HG02571 (cell line): ENCODE data around the gene SH3BP1.
"Not testable (repeated sequence)": the region's sequence is repeated elsewhere in the genome, so short reads cannot be mapped to it uniquely, and the experiment has no call there.

Experiments
- ATAC-seq: cut with Tn5 transposase; IDR thresholded peaks from one replicate; pipeline ENCODE4 v1.9.1; 2021; ENCODE audit warnings: mild to moderate bottlenecking, moderate library complexity; ENCODE audit not compliant: unreplicated experiment

SH3BP1 gene

GRCh38 chr22:37639070-37639760, at the start of gene SH3BP1:
Gene SH3BP1 (plus strand): TSS chr22:37639669. CDS start chr22:37639788, 119 bp downstream.
- ATAC-seq: no peak

GRCh38 chr22:37591081-37591480, 48.4 kb upstream of the SH3BP1 start:
- ATAC-seq: not testable (repeated sequence)

- ATAC-seq: no peak
Observed at GRCh38 chr22:37591823-37592404, 47.6 kb upstream of the SH3BP1 start.

- no peak for ATAC-seq
Observed at GRCh38 chr22:37594237-37594636, 45.2 kb upstream of the SH3BP1 start.

GRCh38 chr22:37599153-37599552, 40.3 kb upstream of the SH3BP1 start:
- ATAC-seq: no peak

- ATAC-seq: no peak
Observed at GRCh38 chr22:37601203-37601539, 38.3 kb upstream of the SH3BP1 start.

- ATAC-seq: no peak
Observed at GRCh38 chr22:37601540-37602442, 37.7 kb upstream of the SH3BP1 start.

GRCh38 chr22:37602546-37603277, 36.8 kb upstream of the SH3BP1 start:
- ATAC-seq: not testable (repeated sequence)

- ATAC-seq: no peak
Observed at GRCh38 chr22:37604074-37604473, 35.4 kb upstream of the SH3BP1 start.

- ATAC-seq: no peak
Observed at GRCh38 chr22:37604875-37605274, 34.6 kb upstream of the SH3BP1 start.

- ATAC-seq: no peak
Observed at GRCh38 chr22:37607010-37607934, 32.2 kb upstream of the SH3BP1 start.

- no peak for ATAC-seq
Observed at GRCh38 chr22:37607935-37608476, 31.5 kb upstream of the SH3BP1 start.

- peak; percentile 67 for ATAC-seq
Observed at GRCh38 chr22:37608477-37609239, 30.8 kb upstream of the SH3BP1 start, which contains the start of gene GGA1. Gene GGA1 (plus strand): TSS chr22:37608834. CDS start chr22:37608861, 27 bp downstream.

- no peak for ATAC-seq
Observed at GRCh38 chr22:37609240-37610152, 30.0 kb upstream of the SH3BP1 start.

GRCh38 chr22:37610153-37610475, 29.4 kb upstream of the SH3BP1 start:
- not testable (repeated sequence) for ATAC-seq

GRCh38 chr22:37610480-37611129, 28.9 kb upstream of the SH3BP1 start:
- ATAC-seq: no peak

GRCh38 chr22:37611207-37611606, 28.3 kb upstream of the SH3BP1 start:
- ATAC-seq: no peak
